GM12865 (cell line): ENCODE results near the gene CELSR2.

ENCODE experiments used
- DNase-seq: peaks from one replicate; pipeline ENCODE4 v3.0.0; 2010; ENCODE audit warnings: low read depth
- H3K4me3 ChIP-seq: 2 replicates; pipeline ENCODE4 v1.5.1; 2011; ENCODE audit warnings: mild to moderate bottlenecking, low read depth, low read length, control low read depth
- CTCF ChIP-seq: IDR thresholded peaks from 2 replicates; pipeline ENCODE4 v1.5.1; 2011; ENCODE audit warnings: low read length, control low read depth, low read depth, inconsistent platforms; ENCODE audit not compliant: insufficient read depth; ENCODE audit errors: missing control alignments

Gene CELSR2

GRCh38 chr1:109240158-109241152 is 8.9 kb upstream of the CELSR2 start:
- no peak overlapping the region for H3K4me3 ChIP-seq
- TF ChIP-seq CTCF: no peak
- no peak for DNase-seq

DNA sequence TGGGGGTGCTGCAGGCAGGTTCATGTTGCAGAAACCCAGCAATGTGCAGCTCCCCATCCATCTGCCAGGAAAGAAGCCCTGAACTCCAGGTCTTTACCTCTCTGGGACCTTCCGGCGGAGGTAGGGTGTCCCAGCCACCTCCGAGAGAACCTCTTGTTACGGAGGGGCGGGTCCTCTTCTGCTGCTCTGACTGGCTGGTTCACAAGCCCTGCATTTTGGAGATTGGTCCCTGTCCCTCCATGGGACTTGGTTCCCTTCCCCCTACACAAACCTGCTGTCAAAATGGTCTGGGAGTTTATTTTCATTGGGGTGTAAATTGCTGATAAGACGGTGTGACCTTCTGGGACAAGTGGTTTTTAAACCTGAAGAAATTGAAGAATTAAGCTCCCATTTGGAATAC is 8.0 kb upstream of the CELSR2 start:
- TF ChIP-seq CTCF: no peak
- H3K4me3 ChIP-seq: no peak overlapping the region
- DNase-seq: no peak

GRCh38 chr1:109241841-109242345 is 7.4 kb upstream of the CELSR2 start:
- no peak for DNase-seq
- no peak overlapping the region for H3K4me3 ChIP-seq
- no peak for TF ChIP-seq CTCF

- H3K4me3 ChIP-seq: no peak overlapping the region
- TF ChIP-seq CTCF: no peak
- DNase-seq: no peak
Observed at GRCh38 chr1:109242387-109242786, 7.0 kb upstream of the CELSR2 start.

DNA sequence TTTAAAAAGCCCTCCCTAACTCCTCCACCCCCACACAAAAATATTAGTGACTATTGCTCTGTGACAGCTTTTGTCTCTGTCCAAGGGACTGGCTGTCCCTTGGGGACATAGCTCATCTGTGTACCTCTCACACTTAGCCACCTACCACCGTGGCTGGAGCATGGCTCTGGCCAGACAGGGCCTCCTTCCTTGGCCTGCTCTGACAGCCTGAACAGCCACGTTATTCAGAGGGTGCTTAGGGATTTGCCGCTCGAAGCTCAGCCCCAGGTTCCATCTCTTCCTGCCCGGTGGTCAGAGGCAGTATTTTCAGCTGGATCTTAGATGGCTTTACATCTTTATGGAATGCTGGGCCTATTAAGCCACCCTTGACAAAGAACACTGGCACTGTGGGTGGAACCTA is 6.1 kb upstream of the CELSR2 start:
- TF ChIP-seq CTCF: no peak
- no peak overlapping the region for H3K4me3 ChIP-seq
- no peak for DNase-seq

DNA sequence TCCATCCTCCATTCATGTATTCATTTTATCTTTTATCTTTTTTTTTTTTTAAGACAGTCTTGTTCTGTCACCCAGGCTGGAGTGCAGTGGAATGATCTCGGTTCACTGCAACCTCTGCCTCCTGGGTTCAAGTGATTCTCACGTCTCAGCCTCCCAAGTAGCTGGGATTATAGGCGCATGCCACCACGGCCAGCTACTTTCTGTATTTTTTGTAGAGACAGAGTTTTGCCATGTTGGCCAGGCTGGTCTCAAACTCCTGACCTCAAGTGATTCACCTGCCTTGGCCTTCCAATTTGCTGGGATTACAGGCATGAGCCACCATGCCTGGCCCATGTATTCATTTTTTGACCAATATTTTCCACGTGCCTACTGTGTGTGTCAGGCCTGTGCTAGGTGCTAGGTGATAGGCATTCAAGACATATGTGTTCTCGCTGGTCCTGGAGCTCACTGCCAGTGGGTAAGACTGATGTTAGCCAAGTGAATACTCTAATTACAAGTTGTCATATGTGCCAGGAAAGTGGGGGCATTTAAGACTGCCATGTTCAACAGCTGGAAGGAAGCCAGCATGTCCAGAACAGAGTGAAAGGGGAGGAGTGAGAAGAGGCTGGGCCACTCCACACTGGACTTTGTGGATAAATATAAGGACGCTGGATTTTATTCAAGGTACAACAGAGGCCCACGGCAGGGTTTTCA is 5.3 kb upstream of the CELSR2 start:
- H3K4me3 ChIP-seq: no peak overlapping the region
- no peak for TF ChIP-seq CTCF
- no peak for DNase-seq
